ENCODE measurements around the gene AMN1. TPM values are rescaled to one million over a fixed set of nuclear protein-coding genes. Genes with fewer than 3 reads are reported as not detected.

AMN1 gene
- total and polyA plus RNA-seq, 2 of the 13 experiments (the other 11 are each of a cell fraction or from before 2014, with no cell fraction given), result 7.5 to 26.5 TPM

GRCh38 chr12:31749024-31749704, 20.3 kb upstream of the AMN1 start (continued):
- TF ChIP-seq ZNF569 (CRISPR knock-in tag; IDR thresholded peaks at IDR 0.05; ENCODE audit: borderline replicate concordance) (0 out of 2 replicates have a peak, but pooled peaks have one; percentile 48), ZNF713 (CRISPR knock-in tag; IDR thresholded peaks at IDR 0.05) (0 out of 2 replicates have a peak, but pooled peaks have one; percentile 41), TFAP4 (IDR thresholded peaks at IDR 0.05; ENCODE audit: borderline replicate concordance, low read depth) (peak; percentile 88), MAFG (CRISPR knock-in tag; IDR thresholded peaks at IDR 0.05) (peak; percentile 90), HIC2 (CRISPR knock-in tag; IDR thresholded peaks at IDR 0.05; ENCODE audit: low read depth) (no peak), NFRKB (IDR thresholded peaks at IDR 0.05) (no peak), ZSCAN21 (CRISPR knock-in tag; IDR thresholded peaks at IDR 0.05; ENCODE audit: borderline replicate concordance) (0 out of 2 replicates have a peak, but pooled peaks have one; percentile 19), ZBTB21 (CRISPR knock-in tag; IDR thresholded peaks at IDR 0.05) (peak; percentile 82), ZFP36L2 (CRISPR knock-in tag; IDR thresholded peaks at IDR 0.05) (no peak), YEATS4 (CRISPR knock-in tag; IDR thresholded peaks at IDR 0.05; ENCODE audit: borderline replicate concordance) (peak; percentile 53), POLR2AphosphoS5 (IDR thresholded peaks at IDR 0.05; ENCODE audit: low read depth, low read length) (no peak), ARNT2 (CRISPR knock-in tag; IDR thresholded peaks at IDR 0.05; ENCODE audit: low read depth) (no peak), FLYWCH1 (CRISPR knock-in tag; IDR thresholded peaks at IDR 0.05) (no peak), YEATS2 (CRISPR knock-in tag; IDR thresholded peaks at IDR 0.05; ENCODE audit: borderline replicate concordance) (peak; percentile 70; the same call in 1 of the 2 replicates), AHR (CRISPR knock-in tag; IDR thresholded peaks at IDR 0.05) (no peak), SRF (IDR thresholded peaks at IDR 0.05; ENCODE audit: low read depth, low read length) (no peak), RORA (CRISPR knock-in tag; IDR thresholded peaks at IDR 0.05) (no peak), ZGPAT (CRISPR knock-in tag; IDR thresholded peaks at IDR 0.05) (peak; percentile 99), ZNF276 (CRISPR knock-in tag; IDR thresholded peaks at IDR 0.05; ENCODE audit: low read depth) (no peak), KDM3A (CRISPR knock-in tag; IDR thresholded peaks at IDR 0.05; ENCODE audit: low read depth) (peak; percentile 91; the same call in 1 of the 2 replicates), ZNF747 (CRISPR knock-in tag; IDR thresholded peaks at IDR 0.05; ENCODE audit: borderline replicate concordance) (peak; percentile 64; the same call in 1 of the 2 replicates), ZBTB34 (CRISPR knock-in tag; IDR thresholded peaks at IDR 0.05) (0 out of 2 replicates have a peak, but pooled peaks have one; percentile 56), KAT2B (IDR thresholded peaks at IDR 0.05; ENCODE audit: borderline replicate concordance, low read depth, low read length) (no peak)

Measured in HepG2 (cell line).